ENCODE data around the gene PRPF40A. TPM values are rescaled to one million over a fixed set of nuclear protein-coding genes. Genes with fewer than 3 reads are reported as not detected.

The PRPF40A gene
- total and polyA plus RNA-seq, 9 of the 15 experiments (the other 6 are each of a cell fraction or from before 2014, with no cell fraction given), result 168 to 304 (median 264) TPM

DNA sequence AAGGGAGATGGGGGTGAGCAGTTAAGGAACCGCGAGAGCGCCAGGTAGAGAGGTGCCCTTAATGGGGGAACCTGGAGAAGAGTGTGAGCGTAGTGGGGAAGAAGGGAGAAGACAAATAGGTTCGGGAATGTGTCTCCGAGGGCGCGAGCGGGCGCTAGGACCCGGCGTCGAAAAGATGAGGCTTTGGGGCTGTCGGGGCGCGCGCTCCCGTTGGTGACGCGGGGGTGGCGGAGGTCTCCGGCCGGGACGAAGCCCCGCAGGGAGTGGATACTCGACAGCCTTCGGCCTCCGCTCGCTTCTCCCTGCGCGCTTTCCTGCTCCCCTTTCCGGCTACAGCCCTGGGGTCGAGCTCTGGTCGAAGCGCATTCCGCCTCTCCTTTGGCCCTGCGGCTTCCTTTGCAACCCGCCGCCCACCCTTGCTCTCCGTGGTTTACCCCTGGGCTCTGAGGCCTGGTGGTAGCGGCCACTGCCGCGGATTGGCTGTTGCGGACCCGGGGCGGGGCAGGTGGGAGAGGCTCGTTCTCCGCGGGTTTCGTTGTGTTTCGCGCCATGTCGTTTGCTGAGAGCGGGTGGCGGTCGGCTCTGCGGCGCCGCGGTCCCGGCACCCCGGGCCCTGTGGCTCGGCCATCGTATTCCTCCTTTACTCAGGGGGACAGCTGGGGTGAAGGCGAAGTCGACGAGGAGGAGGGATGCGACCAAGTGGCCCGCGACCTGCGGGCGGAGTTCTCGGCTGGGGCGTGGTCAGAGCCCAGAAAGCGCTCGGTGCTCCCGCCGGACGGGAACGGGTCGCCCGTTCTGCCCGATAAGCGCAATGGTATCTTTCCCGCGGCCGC lies 1.0 kb upstream of the PRPF40A start, which contains the start of gene ARL6IP6 (continued):
- TF ChIP-seq, protein P1, sequence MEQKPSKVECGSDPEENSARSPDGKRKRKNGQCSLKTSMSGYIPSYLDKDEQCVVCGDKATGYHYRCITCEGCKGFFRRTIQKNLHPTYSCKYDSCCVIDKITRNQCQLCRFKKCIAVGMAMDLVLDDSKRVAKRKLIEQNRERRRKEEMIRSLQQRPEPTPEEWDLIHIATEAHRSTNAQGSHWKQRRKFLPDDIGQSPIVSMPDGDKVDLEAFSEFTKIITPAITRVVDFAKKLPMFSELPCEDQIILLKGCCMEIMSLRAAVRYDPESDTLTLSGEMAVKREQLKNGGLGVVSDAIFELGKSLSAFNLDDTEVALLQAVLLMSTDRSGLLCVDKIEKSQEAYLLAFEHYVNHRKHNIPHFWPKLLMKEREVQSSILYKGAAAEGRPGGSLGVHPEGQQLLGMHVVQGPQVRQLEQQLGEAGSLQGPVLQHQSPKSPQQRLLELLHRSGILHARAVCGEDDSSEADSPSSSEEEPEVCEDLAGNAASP (IDR thresholded peaks at IDR 0.05), result no peak
- TF ChIP-seq ZEB2 (IDR thresholded peaks at IDR 0.05) (peak; percentile 64), GATAD2B (IDR thresholded peaks at IDR 0.05; ENCODE audit: borderline replicate concordance) (no peak), NRF1 (conservative IDR thresholded peaks at IDR 0.05 in 1 of 2, IDR thresholded peaks at IDR 0.05 in 1 of 2) (peak; percentile 31 to 42), TFE3 (CRISPR knock-in tag; IDR thresholded peaks at IDR 0.05) (no peak), ZNF212 (CRISPR knock-in tag; IDR thresholded peaks at IDR 0.05) (no peak), IRF2 (CRISPR knock-in tag; IDR thresholded peaks at IDR 0.05) (no peak), POLR2AphosphoS5 (IDR thresholded peaks at IDR 0.05; ENCODE audit: control insufficient read depth, insufficient read depth, low read depth, low read length) (peak; percentile 88), IFI16 (CRISPR knock-in tag; IDR thresholded peaks at IDR 0.05) (no peak), ZFPM2 (CRISPR knock-in tag; IDR thresholded peaks at IDR 0.05) (no peak), ADNP (tag; IDR thresholded peaks at IDR 0.05) (no peak), STAT5A (IDR thresholded peaks at IDR 0.05; ENCODE audit: borderline replicate concordance, low read length) (no peak), SAFB2 (IDR thresholded peaks at IDR 0.05; ENCODE audit: borderline replicate concordance, low read depth, low read length, severe bottlenecking) (no peak), PREB (CRISPR knock-in tag; IDR thresholded peaks at IDR 0.05) (no peak), SETDB1 (IDR thresholded peaks at IDR 0.05; ENCODE audit: low read length) (no peak), CAMTA2 (CRISPR knock-in tag; conservative IDR thresholded peaks at IDR 0.05) (no peak)
